Activated CD4-positive, CD25-positive, alpha-beta regulatory T cell treated with anti-CD3 and anti-CD28 coated beads, Interleukin-2, amount 50 U/mL, for 16 hours (primary cell): ENCODE results near the gene TAF4.
"Not testable (repeated sequence)": the region's sequence is repeated elsewhere in the genome, so short reads cannot be mapped to it uniquely, and the experiment has no call there.

Experiments used
- DNase-seq: peaks from one replicate; pipeline ENCODE4 v3.0.0-alpha.2; 2020; ENCODE audit warnings: low read depth, low spot score

Gene TAF4

GRCh38 chr20:61948586-61949362 is 116.9 kb downstream of the TAF4 start:
- DNase-seq: no peak

DNA sequence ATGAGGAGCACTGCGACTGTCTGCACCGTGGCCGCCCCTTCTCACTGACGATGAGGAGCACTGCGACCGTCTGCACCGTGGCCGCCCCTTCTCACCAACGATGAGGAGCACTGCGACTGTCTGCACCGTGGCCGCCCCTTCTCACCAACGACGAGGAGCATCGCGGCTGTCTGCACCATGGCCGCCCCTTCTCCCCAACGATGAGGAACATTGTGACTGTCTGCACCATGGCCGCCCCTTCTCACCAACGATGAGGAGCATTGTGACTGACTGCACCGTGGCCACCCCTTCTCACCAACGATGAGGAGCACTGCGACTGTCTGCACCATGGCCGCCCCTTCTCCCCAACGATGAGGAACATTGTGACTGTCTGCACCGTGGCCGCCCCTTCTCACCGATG is 117.6 kb downstream of the TAF4 start:
- not testable (repeated sequence) for DNase-seq

DNA sequence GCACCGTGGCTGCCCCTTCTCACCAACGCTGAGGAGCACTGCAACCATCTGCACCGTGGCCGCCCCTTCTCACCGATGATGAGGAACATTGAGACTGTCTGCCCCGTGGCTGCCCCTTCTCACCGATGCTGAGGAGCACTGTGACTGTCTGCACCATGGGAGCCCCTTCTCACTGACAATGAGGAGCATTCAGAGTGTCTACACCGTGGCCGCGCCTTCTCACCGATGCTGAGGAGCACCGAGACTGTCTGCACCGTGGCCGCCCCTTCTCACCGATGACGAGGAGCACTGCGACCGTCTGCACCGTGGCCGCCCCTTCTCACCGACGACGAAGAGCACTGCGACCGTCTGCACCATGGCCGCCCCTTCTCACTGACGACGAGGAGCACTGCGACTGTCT is 120.2 kb downstream of the TAF4 start:
- DNase-seq: not testable (repeated sequence)

GRCh38 chr20:61944967-61945366 is 120.7 kb downstream of the TAF4 start:
- DNase-seq: not testable (repeated sequence)

DNA sequence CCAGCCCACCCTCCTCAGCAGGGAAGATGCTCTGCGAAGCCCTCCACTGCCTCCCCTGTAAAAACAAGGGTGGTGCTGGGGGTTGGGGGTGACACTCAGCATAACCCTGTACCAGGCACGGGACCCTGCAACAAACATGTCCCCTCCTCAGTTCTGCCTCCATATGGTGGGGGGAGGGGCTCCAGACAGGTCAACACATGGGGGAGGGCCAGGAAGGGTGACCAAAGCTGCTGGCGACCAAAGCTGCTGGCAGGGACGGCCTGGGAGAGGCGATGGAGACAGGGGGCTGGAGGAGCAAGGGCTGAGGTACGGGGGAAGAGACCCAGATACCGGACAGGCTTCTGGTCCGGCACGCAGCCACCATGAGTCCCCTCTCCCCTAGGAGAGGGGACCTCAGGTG is 123.2 kb downstream of the TAF4 start:
- DNase-seq: no peak

DNA sequence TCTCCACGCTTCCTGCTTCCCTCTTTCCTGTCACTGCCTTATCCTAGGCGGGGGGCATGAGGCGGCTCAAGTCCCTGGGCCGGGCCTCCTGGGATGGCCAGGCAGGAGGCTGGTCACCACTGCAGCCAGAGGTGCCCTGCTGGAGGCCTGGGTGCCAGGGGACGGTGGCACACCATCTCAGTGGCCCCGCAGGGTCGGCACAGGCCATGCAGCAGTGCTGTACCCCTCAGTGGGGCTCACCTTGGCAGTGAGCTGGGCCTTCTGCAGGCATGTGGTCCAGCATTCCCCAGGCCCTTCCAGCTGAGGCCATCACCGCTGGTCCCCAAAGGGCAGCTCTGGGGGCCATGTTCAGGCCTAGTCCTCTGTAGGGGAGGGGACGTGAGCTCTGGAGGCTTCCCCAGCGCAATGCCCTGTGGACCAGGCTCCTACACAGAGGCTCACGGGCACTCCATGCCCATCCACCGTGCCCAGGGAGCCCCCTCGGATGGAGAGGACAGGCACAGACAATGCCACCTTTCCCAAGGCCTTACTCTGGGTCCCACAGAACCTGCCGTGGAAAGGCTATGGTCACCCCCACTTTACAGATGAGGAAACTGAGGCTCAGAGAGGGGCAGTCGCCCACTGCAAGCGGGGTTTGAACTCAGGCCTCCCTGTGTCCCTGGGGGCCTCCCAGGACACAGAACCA is 123.8 kb downstream of the TAF4 start:
- no peak for DNase-seq

DNA sequence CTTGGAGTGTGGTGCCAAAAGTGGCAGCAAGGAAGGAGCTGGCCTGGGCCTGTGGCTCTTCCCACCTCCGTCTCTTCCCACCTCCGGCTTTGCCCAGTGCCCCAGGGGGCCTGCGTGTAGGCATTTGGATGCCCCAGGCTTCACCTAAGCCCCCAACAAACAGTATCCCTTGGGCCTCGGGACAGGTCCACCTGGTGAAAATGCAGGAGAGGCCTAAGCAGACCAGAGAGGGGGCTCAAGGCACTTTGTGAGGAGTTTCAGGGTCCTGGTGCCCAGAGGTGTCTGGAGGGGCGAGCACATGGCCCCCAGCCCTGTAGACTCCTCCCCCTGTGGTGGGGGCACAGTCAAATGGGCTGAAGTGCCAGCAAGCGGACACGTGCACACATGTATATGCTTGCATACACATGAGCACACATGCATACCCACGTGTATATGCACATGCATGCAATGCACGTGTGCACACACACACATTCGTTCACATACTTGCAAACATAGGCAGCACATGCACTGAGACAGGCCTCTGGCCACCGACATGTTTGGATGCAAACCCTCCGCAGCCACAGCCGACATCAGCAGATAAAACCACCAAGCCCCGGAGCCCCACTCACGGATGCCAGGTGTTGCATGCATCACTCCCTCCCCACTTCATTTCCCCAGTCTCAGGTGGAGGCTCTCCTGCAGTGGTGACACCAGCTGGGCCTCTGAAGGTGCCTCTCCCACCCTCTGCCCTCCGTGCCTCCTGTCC is 124.5 kb downstream of the TAF4 start:
- DNase-seq: no peak

DNA sequence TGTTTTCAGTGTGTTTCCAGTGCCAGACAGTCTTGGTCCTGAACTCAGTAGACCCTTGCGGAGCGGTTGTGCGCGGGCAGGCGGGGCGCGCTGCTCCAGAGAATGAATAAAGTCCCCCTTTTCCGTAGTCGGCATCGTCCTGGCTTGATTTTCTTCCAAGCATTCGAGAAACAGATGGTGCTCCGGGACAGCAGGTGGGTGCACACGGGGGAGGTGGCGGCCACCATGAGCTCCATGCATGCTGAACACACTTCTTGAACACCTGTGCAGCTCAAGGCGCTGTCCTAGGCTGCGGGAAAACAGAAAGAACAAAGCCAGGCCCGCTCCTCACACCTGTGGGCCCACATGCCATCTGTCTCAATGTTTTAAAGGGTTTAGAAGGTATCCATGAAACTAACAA is 125.2 kb downstream of the TAF4 start:
- DNase-seq: no peak

- no peak for DNase-seq
These were observed 125.9 kb downstream of the TAF4 start for GRCh38 chr20:61939691-61940360.

- DNase-seq: no peak
These were observed 126.6 kb downstream of the TAF4 start for GRCh38 chr20:61938839-61939690.

GRCh38 chr20:61937963-61938838 is 127.5 kb downstream of the TAF4 start:
- no peak for DNase-seq

DNA sequence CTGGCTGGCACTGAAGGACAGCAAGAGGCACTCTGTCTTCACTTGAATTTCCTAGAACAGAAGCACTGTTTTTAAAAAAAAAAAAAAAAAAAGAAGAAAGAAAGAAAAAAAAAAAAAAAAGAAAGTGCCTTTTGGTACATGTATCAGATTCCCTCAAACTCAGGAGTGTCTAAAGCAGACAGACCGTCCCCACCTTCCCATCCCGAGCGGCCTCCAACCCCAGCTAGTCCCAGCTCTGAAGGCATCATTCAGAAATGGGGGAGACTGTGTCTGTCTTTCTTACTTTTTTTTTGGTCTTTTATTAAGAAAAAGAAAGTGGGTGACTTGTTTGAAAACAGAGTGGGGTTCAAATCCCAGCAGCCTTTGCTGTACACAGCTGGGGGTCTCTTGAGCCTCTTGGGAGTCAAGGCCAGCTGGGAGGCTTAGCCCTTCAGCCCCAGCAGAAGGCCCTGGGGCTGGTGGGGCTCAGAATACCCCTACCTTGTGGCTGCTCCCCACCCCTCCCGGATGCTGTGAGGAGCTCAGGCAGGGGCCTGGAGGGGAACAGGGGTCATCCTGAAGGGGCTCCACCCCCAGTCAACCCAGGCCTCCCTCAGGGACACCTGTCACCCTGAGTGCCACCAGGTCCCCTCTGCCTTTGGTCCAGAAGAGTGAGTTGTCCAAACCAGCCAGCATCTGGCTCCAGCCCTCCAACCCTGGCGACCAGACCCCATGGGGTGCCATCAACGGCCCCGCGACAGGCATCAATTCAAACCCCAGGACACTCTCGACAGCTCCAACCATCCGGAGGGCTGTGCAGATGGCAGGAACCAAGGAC is 128.3 kb downstream of the TAF4 start:
- no peak for DNase-seq

DNA sequence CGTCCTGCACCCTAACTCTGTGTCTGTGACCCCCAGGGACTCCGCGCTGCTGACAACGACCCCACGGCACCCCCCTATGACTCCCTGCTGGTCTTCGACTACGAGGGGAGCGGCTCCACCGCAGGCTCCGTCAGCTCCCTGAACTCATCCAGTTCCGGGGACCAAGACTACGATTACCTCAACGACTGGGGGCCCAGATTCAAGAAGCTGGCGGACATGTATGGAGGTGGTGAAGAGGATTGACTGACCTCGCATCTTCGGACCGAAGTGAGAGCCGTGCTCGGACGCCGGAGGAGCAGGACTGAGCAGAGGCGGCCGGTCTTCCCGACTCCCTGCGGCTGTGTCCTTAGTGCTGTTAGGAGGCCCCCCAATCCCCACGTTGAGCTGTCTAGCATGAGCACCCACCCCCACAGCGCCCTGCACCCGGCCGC is 129.0 kb downstream of the TAF4 start:
- no peak for DNase-seq

DNA sequence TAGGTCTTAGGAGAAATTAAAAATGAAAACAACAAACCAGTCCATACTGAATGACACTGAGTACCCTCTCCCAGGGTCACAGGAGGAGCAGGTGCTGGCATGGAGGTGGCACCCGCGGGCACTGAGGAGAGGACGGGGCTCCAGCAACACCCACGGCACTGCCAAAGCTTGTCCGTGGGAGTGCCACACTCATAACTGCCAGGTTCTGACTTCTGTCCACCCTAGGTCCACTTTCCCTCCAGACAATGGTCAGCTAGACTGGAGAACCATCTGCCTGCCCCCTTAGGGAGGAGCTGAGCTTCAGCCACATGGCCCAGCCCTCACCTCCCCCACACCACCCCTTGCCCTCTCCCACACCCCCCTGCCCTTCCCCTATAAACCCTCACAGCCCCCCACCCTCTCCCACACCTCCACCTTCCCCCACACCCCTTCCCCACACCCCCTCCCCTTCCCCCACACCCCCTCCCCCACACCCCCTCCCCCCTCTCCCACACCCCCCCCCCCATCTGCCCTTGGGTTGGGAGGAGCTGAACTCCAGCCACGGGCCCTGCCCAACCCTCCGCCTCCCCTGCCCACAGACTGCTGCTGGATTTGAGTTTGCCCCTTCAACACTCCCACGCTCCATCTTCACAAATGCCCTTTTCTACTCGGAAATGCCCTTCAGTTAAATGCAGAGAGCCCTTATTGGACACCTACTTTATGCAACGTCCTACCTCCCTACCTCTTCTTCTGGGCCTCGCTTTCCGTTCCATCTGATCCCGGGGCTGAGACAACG is 129.6 kb downstream of the TAF4 start:
- DNase-seq: no peak

- DNase-seq: no peak
These were observed 130.8 kb downstream of the TAF4 start for GRCh38 chr20:61934716-61935530.

DNA sequence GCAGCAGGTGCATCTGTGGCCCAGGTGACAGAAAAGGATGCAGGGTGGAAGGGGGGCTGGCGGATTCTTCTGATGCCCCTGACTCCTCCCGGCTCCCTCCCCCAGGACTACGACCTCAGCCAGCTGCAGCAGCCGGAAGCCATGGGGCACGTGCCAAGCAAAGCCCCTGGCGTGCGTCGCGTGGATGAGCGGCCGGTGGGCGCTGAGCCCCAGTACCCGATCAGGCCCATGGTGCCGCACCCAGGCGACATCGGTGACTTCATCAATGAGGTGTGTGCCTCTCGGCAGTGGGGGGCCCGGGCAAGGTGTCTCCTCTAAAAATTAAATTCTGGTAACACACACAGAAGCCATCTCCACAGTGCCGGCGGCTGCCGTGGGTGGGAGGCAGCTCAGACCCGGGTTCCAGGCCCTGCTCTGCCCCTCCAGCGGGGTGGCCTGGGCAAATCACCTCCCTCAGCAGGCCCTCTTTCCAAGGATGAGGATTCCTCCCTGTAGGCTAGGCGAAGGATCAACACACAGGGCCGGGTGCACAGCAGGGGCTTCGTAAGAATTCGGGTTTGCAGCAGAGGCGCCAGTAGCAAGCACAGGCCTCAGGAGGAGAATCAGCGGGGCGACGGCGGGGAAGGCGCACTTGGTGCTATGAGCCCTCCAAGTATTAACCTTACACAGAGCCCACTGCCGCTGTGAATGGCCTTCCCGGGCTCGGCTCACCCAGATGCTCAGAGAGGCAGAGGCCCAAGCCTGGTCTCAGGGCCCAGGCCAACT is 131.5 kb downstream of the TAF4 start:
- no peak for DNase-seq

DNA sequence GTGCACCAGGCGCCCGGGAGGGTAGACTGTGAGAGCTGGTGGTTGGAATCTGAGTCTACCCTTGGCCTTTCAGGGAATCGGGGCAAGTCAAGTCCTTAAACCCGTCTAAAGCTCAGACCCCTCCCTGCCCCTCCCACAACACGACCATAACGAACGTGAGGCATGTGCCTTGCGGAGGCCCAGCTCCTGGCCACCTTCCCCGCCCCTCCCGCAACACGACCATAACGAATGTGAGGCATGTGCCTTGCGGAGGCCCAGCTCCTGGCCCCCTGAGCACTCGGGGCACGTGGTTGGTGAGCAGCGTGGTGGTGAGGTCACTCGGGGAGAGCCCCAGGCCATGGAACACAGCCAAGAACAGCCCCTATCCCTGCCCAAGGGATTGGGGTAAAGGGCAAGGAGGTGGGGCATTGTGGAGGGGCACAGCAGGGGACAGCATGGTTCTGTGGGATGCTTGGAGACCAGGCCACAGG is 132.2 kb downstream of the TAF4 start:
- no peak for DNase-seq
